ENCODE results near the gene MARCKS. TPM values are rescaled to one million over a fixed set of nuclear protein-coding genes. Genes with fewer than 3 reads are reported as not detected.
A peak's percentile ranks its signal among the peaks of the same experiment; 100 is the strongest.

The MARCKS gene
- polyA plus RNA-seq, 1 donor (not counting 4 experiments of a cell fraction or from before 2014, with no cell fraction given): 50.8 TPM

DNA sequence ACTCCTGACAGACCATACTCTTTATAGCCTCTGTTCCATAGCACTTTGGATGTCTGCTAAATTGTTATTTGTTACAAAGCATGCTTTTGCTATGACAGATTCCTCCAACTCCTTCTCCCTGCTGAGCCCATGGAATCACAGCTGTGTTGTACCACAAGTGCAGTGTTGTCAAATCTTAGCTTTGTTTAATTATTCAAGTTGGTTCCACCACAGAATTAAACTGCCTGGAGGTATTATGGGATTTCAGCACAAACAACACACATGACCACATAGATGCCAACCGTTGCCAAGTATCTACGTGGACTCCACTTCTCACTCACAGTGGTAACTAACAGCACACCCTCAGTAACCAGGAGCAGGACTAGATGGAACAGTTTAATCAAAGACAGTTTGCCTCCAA lies 32.7 kb upstream of the MARCKS start:
- Histone ChIP-seq H3K4me3 (ENCODE audit: control insufficient read depth in 2 of 3, extremely low read depth in 1 of 3, insufficient read depth in 2 of 3, low read depth in 1 of 3, low read length in 3 of 3) (no peak overlapping the region), H3K9me1 (ENCODE audit: control insufficient read depth, extremely low read depth, insufficient read depth, low read length) (no peaks in the 10 kb centered on the region), H3K9me3 (ENCODE audit: control insufficient read depth, low read depth, low read length) (no peaks in the 10 kb centered on the region), H3K36me3 (ENCODE audit: control insufficient read depth in 2 of 2, extremely low read depth in 1 of 2, insufficient read depth in 2 of 2, low read length in 2 of 2) (no peaks in the 10 kb centered on the region), H2AFZ (ENCODE audit: control insufficient read depth, low read length) (no peak overlapping the region), H3K27ac (ENCODE audit: control insufficient read depth, insufficient read depth, low read length) (no peak overlapping the region), H3K27me3 (ENCODE audit: control insufficient read depth, extremely low read depth, insufficient read depth, low read length) (no peaks in the 10 kb centered on the region), H3K4me1 (ENCODE audit: control insufficient read depth, extremely low read depth, insufficient read depth, low read length) (no peaks in the 10 kb centered on the region), H3K4me2 (ENCODE audit: control insufficient read depth, extremely low read depth, insufficient read depth, low read depth, low read length) (no peak overlapping the region), H4K20me1 (ENCODE audit: control insufficient read depth, extremely low read depth, insufficient read depth, low read length) (no peaks in the 10 kb centered on the region), H3K79me2 (ENCODE audit: control insufficient read depth, insufficient read depth, low read length) (no peaks in the 10 kb centered on the region), H3K9ac (ENCODE audit: control insufficient read depth, extremely low read depth, insufficient read depth, low read length) (no peak overlapping the region)
- TF ChIP-seq, protein P1, sequence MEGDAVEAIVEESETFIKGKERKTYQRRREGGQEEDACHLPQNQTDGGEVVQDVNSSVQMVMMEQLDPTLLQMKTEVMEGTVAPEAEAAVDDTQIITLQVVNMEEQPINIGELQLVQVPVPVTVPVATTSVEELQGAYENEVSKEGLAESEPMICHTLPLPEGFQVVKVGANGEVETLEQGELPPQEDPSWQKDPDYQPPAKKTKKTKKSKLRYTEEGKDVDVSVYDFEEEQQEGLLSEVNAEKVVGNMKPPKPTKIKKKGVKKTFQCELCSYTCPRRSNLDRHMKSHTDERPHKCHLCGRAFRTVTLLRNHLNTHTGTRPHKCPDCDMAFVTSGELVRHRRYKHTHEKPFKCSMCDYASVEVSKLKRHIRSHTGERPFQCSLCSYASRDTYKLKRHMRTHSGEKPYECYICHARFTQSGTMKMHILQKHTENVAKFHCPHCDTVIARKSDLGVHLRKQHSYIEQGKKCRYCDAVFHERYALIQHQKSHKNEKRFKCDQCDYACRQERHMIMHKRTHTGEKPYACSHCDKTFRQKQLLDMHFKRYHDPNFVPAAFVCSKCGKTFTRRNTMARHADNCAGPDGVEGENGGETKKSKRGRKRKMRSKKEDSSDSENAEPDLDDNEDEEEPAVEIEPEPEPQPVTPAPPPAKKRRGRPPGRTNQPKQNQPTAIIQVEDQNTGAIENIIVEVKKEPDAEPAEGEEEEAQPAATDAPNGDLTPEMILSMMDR (optimal IDR thresholded peaks at IDR 0.05 in 1 of 3, IDR thresholded peaks at IDR 0.05 in 1 of 3, conservative IDR thresholded peaks at IDR 0.05 in 1 of 3; ENCODE audit: extremely low read depth in 1 of 3, insufficient read depth in 2 of 3, low read length in 3 of 3): no peak
- TF ChIP-seq EZH2 (IDR thresholded peaks at IDR 0.05; ENCODE audit: low read length): no peak
- DNase-seq (ENCODE audit: low read depth, low spot score) (no peak), FAIRE-seq (peak; percentile 5)
- dilution Hi-C loops (cut with MboI; ENCODE audit: extremely low pct_ligation_motif_present, low sequenced_read_pairs): no loop called here

DNA sequence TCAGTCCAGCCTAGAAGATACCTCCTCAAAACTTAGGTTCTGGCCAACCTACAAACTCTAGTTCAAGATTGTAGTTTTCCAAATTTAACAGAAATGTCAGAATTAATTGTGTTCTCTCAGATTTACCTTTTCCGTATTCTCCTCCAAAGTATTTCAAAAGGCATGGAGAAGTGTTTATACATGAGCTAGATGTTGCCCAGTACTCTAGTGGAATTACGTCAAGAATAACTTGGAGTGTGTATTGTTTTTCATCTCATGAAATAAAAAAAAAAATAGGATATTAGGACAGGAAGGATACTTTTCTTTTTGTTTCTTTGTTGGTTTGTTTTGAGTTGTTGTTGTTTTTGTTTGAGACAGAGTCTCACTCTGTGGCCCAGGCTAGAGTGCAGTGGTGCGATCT lies 32.3 kb upstream of the MARCKS start:
- FAIRE-seq: no peak
- Histone ChIP-seq H4K20me1 (ENCODE audit: control insufficient read depth, extremely low read depth, insufficient read depth, low read length) (no peaks in the 10 kb centered on the region), H3K9ac (ENCODE audit: control insufficient read depth, extremely low read depth, insufficient read depth, low read length) (no peak overlapping the region), H3K9me1 (ENCODE audit: control insufficient read depth, extremely low read depth, insufficient read depth, low read length) (no peaks in the 10 kb centered on the region), H3K27ac (ENCODE audit: control insufficient read depth, insufficient read depth, low read length) (no peak overlapping the region), H3K36me3 (ENCODE audit: control insufficient read depth in 2 of 2, extremely low read depth in 1 of 2, insufficient read depth in 2 of 2, low read length in 2 of 2) (no peaks in the 10 kb centered on the region), H3K4me2 (ENCODE audit: control insufficient read depth, extremely low read depth, insufficient read depth, low read depth, low read length) (no peak overlapping the region), H3K4me1 (ENCODE audit: control insufficient read depth, extremely low read depth, insufficient read depth, low read length) (no peaks in the 10 kb centered on the region), H3K4me3 (ENCODE audit: control insufficient read depth in 2 of 3, extremely low read depth in 1 of 3, insufficient read depth in 2 of 3, low read depth in 1 of 3, low read length in 3 of 3) (no peak overlapping the region), H3K79me2 (ENCODE audit: control insufficient read depth, insufficient read depth, low read length) (no peaks in the 10 kb centered on the region), H3K27me3 (ENCODE audit: control insufficient read depth, extremely low read depth, insufficient read depth, low read length) (no peaks in the 10 kb centered on the region), H3K9me3 (ENCODE audit: control insufficient read depth, low read depth, low read length) (no peaks in the 10 kb centered on the region), H2AFZ (ENCODE audit: control insufficient read depth, low read length) (no peak overlapping the region)
- no peak for DNase-seq (ENCODE audit: low read depth, low spot score)
- dilution Hi-C loops (cut with MboI; ENCODE audit: extremely low pct_ligation_motif_present, low sequenced_read_pairs): no loop called here
- TF ChIP-seq, protein P1 (optimal IDR thresholded peaks at IDR 0.05 in 1 of 3, IDR thresholded peaks at IDR 0.05 in 1 of 3, conservative IDR thresholded peaks at IDR 0.05 in 1 of 3; ENCODE audit: extremely low read depth in 1 of 3, insufficient read depth in 2 of 3, low read length in 3 of 3): no peak
- no peak for TF ChIP-seq EZH2 (IDR thresholded peaks at IDR 0.05; ENCODE audit: low read length)

Measured in keratinocyte (primary cell).